ENCODE data around the gene SALL4. TPM values are rescaled to one million over a fixed set of nuclear protein-coding genes. Genes with fewer than 3 reads are reported as not detected.
"Not testable (repeated sequence)": the region's sequence is repeated elsewhere in the genome, so short reads cannot be mapped to it uniquely, and the experiment has no call there.

SALL4 gene
- total RNA-seq, 1 donor from 2014 or later = 1.8 TPM

GRCh38 chr20:51767867-51768758 lies 34.2 kb downstream of the SALL4 start, which contains the start of gene ATP9A:
ATP9A (minus strand) TSS chr20:51768390; CDS start chr20:51768369, 21 bp downstream.
- DNase-seq (ENCODE audit: extremely low read depth, low read depth, low spot score) = no peak

DNA sequence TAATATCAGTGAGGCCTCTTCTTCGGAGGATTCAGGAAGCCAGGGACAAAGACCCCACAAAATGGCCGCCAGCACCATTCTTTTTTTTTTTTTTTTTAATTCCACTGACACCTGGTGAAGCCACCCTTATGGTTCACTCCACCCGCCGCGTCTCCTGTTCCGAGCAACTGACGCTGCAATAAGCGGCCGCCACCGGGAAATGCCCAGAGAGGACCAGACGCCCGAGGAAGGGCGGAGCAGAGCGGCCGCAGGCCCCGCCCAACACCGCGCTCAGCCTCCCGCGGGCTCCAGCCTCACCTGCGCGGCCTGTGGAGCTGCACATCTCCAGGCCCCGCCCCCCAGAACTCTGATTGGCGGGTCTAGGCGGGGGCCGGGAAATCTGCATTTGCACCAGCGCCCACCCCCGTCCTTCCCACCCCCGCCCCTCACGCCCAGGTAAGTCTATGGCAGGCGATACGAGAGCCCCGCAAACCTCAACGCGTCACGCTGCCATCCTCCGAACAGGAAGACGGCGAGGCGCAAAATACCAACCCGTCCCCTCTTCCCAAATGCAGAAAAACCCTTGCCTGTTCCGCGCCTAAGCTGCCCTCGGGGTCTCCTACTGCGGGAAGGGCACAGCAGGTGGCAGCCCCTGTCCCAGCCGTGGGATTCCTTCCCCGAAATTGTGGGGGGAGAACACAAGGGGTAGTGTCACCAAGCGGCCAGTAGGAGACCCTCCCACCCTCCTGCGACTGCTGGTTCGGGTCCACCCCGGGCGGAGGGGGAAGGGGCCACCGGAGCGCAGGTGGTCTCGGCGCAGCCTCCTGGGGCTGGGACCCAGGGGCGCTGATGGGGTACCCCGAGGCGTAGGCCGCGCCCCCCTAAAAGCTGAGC lies 35.1 kb downstream of the SALL4 start:
- no peak for DNase-seq (ENCODE audit: extremely low read depth, low read depth, low spot score)

DNA sequence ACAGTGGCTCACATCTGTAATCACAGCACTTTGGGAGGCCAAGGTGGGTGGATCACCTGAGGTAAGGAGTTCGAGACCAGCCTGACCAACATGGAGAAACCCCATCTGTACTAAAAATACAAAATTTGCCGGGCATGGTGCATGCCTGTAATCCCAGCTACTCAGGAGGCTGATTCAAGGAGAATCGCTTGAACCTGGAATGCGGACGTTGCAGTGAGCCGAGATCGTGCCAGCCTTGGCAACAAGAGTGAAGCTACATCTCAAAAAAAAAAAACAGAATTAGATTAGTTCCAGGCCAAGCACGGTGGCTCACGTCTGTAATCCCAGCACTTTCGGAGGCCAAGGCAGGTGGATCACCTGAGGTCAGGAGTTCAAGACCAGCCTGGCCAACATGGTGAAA lies 36.9 kb downstream of the SALL4 start:
- DNase-seq (ENCODE audit: extremely low read depth, low read depth, low spot score) = not testable (repeated sequence)

DNA sequence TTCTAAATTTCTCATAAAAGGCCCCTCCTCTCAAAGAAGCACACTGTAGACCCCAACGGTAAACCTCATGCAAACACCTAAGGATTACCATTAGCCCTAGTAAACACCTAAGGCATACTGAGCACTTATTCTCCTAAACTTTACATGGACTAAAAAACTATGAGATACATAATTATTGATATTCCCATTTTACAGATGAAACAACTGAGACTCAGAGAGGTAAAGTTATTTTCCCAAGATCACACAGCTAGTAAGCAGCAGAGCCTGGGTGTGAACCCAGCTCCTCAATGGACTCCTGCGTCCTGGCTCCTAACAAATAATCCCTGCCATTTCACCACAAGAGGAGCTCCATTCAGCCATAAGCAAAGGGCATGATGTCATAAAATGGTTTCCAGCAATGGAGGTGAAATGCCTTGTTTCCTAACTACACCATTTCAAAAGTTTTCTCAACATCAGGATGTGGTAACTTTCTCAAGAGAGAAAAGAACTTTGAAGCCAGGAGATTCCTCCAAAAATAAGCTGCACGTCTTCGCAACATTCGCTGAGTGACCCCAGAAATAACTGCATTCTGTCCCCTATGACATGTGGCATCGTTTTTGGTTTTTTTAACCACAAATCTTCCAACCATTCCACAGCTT lies 38.2 kb downstream of the SALL4 start:
- DNase-seq (ENCODE audit: extremely low read depth, low read depth, low spot score) = no peak

DNA sequence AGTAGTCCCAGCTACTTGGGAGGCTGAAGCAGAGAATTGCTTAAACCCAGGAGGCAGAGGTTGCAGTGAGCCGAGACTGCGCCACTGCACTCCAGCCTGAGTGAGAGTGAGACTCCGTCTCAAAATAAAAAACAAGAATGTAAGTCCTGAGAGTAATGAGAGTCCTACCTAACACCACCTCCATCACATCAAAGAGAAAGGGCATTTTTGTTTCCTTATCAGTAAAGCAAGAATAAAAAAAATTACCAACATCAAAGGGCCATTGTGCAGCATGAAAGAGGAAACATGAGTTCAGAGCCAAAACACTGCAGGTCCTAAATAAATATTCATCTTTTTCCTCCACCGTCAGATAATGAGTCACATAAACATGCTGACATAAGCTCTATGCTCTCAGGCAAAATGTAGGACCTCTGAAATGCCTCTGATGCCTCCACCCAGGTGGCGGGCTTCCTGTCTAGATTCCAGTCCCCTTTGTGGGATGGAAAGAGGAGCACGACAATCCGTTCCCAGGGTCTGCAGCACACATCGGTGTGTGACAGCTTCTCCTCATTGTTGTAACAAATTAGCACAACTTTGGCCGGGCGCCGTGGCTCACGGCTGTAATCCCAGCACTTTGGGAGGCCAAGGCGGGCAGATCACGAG lies 41.3 kb downstream of the SALL4 start:
- DNase-seq (ENCODE audit: extremely low read depth, low read depth, low spot score) = no peak

- no peak for DNase-seq (ENCODE audit: extremely low read depth, low read depth, low spot score)
These were observed 42.4 kb downstream of the SALL4 start for GRCh38 chr20:51759769-51760510.

DNA sequence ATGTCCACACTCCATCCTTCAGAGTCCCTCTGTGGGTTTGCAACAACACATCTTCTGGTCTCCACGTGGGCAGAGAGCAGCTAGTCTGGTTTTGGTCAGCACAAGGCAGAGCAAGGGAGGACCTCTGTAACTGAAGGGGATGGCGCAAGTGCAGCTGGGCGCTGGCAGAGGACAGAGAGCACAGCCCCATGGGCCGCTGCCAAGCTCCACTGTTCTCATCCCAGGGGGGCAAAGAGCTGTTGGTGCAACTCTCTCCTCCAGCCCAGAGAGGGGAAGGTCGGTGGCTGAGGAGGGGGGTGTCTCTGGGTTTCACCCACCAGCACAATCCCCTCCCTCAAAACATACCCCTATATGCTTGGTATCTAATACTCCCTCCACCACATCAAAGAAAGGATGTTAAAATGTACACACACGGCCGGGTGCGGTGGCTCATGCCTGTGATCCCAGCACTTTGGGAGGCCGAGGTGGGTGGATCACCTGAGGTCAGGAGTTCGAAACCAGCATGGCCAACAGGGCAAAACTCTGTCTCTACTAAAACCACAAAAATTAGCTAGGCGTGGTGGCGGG lies 43.3 kb downstream of the SALL4 start:
- DNase-seq (ENCODE audit: extremely low read depth, low read depth, low spot score) = no peak

GRCh38 chr20:51757226-51757625 lies 45.1 kb downstream of the SALL4 start:
- no peak for DNase-seq (ENCODE audit: extremely low read depth, low read depth, low spot score)

GRCh38 chr20:51756653-51757052 lies 45.7 kb downstream of the SALL4 start:
- DNase-seq (ENCODE audit: extremely low read depth, low read depth, low spot score) = no peak

- not testable (repeated sequence) for DNase-seq (ENCODE audit: extremely low read depth, low read depth, low spot score)
These were observed 49.1 kb downstream of the SALL4 start for GRCh38 chr20:51753220-51753619.

- peak; percentile 57 for DNase-seq (ENCODE audit: extremely low read depth, low read depth, low spot score)
These were observed 49.9 kb downstream of the SALL4 start for GRCh38 chr20:51752343-51752951.

DNA sequence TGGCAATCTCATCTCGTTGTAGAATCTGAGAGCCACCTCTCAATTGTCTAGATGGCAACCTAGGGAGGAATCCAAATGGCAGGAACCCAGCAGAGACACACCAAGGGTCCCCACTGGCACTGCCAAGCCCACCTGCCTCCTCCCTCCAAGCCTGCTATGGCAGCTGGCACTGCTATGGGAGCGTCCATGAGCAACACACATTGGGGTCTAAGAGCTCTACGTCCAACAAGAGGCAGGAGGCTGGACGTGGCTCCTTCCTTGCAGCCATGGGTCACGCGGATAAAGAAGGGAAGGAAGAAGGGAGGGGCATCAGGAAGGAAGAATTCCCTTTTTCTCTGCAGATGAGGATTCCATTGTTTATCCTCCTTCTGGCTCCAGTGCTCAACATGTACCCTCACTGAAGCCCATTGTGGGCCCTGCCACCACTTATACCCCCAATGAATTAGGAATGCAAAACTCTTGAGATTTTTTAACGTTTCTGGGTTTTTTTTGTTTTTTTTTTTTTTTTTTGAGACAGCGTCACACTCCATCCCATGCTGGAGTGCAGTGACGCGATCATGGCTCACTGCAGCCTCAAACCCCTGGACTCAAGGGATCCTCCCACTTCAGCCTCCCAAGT lies 51.4 kb downstream of the SALL4 start:
- DNase-seq (ENCODE audit: extremely low read depth, low read depth, low spot score) = no peak

DNA sequence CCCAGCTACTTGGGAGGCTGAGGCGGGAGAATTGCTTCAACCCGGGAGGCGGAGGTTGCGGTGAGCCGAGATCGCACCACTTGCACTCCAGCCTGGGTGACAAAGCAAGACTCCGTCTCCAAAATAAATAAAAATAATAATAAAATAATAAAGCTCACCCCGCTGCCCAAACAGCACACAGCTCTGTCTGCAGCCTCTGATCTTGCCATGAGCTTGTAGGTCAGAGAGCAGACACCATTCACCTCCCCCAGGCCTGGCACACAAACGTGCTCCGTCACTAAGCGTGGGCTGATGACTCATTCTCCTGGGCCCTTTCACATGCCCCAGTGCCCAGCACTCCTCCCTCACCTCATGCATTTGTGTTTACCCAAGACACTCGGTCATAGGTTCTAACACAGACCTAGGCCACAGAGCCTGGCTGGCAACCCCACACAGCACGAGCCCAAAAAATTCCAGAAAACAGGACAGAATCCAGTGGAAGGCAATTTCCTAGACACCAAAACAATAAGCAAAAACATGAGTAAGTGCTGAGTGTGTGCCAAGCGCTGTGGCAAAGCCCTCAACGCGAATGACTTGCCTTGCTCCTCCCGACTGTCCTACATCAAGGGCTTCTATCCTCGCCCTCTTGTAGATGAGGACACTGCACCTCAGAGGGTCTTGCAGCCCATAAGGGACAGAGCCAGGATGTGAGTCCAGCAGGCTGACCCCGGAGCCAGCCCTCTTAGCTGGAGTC lies 52.1 kb downstream of the SALL4 start:
- DNase-seq (ENCODE audit: extremely low read depth, low read depth, low spot score) = peak; percentile 88

- no peak for DNase-seq (ENCODE audit: extremely low read depth, low read depth, low spot score)
These were observed 52.7 kb downstream of the SALL4 start for GRCh38 chr20:51749674-51750036.

- DNase-seq (ENCODE audit: extremely low read depth, low read depth, low spot score) = no peak
These were observed 55.0 kb downstream of the SALL4 start for GRCh38 chr20:51747182-51747911.

DNA sequence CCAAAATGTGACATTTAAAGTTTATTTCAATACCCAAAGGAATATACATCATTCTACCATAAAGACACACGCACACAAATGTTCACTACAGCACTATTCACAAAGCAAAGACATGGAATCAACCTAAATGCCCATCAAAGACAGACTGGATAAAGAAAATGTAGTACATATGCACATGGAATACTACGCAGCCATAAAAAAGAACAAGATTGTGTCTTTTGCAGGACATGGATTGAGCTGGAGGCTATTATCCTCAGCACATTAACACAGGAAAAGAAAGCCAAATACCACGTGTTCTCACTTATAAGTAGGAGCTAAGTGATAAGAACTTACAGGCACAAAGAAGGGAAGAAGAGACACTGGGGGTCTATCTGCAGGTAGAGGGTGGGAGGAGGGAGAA lies 56.5 kb downstream of the SALL4 start:
- DNase-seq (ENCODE audit: extremely low read depth, low read depth, low spot score) = no peak

GRCh38 chr20:51740838-51741237 lies 61.5 kb downstream of the SALL4 start:
- no peak for DNase-seq (ENCODE audit: extremely low read depth, low read depth, low spot score)

Measured in glomerular endothelial cell (primary cell).